H9 (cell line): ENCODE measurements around the gene CD48. TPM values are rescaled to one million over a fixed set of nuclear protein-coding genes. Genes with fewer than 3 reads are reported as not detected.

Source experiments
- DNase-seq: peaks from one replicate; pipeline ENCODE4 v3.0.0-alpha.2; 2017
- H2AFZ ChIP-seq: one replicate; pipeline ENCODE4 v1.6.1; 2013; ENCODE audit warnings: mild to moderate bottlenecking, low read length, control low read depth, moderate library complexity
- H2AK5ac ChIP-seq: 2 replicates; pipeline ENCODE4 v1.6.1; 2013; ENCODE audit warnings: low read length, control low read depth, mixed read lengths; ENCODE audit not compliant: insufficient read length
- H2BK120ac ChIP-seq: one replicate; pipeline ENCODE4 v1.6.1; 2013; ENCODE audit warnings: low read depth, mild to moderate bottlenecking, low read length, control low read depth, inconsistent platforms; ENCODE audit not compliant: poor library complexity, severe bottlenecking
- H2BK12ac ChIP-seq: 2 replicates; pipeline ENCODE4 v1.6.1; 2013; ENCODE audit warnings: low read length, control low read depth, mixed read lengths, low read depth; ENCODE audit not compliant: insufficient read length
- H2BK15ac ChIP-seq: 2 replicates; pipeline ENCODE4 v1.6.1; 2013; ENCODE audit warnings: low read depth, low read length, control low read depth
- H2BK20ac ChIP-seq: one replicate; pipeline ENCODE4 v1.6.1; 2013; ENCODE audit warnings: low read depth, mild to moderate bottlenecking, low read length, control low read depth, inconsistent platforms; ENCODE audit not compliant: poor library complexity, severe bottlenecking
- H2BK5ac ChIP-seq: 2 replicates; pipeline ENCODE4 v1.6.1; 2013; ENCODE audit warnings: low read length, control low read depth, mixed read lengths; ENCODE audit not compliant: insufficient read length
- H3K14ac ChIP-seq: 2 replicates; pipeline ENCODE4 v1.6.1; 2013; ENCODE audit warnings: low read length, control low read depth; ENCODE audit not compliant: insufficient read depth
- H3K18ac ChIP-seq: 2 replicates; pipeline ENCODE4 v1.6.1; 2013; ENCODE audit warnings: low read depth, mild to moderate bottlenecking, mixed read lengths, low read length, control low read depth; ENCODE audit not compliant: insufficient read length
- H3K23ac ChIP-seq: 2 replicates; pipeline ENCODE4 v1.6.1; 2013; ENCODE audit warnings: low read length, control low read depth, mixed read lengths, low read depth; ENCODE audit not compliant: insufficient read length
- H3K23me2 ChIP-seq: 2 replicates; pipeline ENCODE4 v1.6.1; 2013; ENCODE audit warnings: low read depth, mild to moderate bottlenecking, mixed read lengths, low read length, control low read depth; ENCODE audit not compliant: insufficient read length, poor library complexity, severe bottlenecking
- H3K27ac ChIP-seq: 2 replicates; pipeline ENCODE4 v1.5.1; 2013; ENCODE audit warnings: low read length, control low read depth, mixed read lengths, low read depth; ENCODE audit not compliant: insufficient read length
- H3K27me3 ChIP-seq: 2 replicates; pipeline ENCODE4 v1.6.1; 2013; ENCODE audit warnings: low read length, control low read depth, inconsistent platforms; ENCODE audit not compliant: insufficient read depth
- H3K4ac ChIP-seq: 2 replicates; pipeline ENCODE4 v1.6.1; 2013; ENCODE audit warnings: low read depth, mild to moderate bottlenecking, control low read depth, inconsistent platforms, low read length, moderate library complexity
- H3K4me1 ChIP-seq: 2 replicates; pipeline ENCODE4 v1.6.1; 2013; ENCODE audit warnings: low read length, control low read depth, inconsistent platforms; ENCODE audit not compliant: insufficient read depth
- H3K4me2 ChIP-seq: 2 replicates; pipeline ENCODE4 v1.6.1; 2013; ENCODE audit warnings: low read length, control low read depth, mixed read lengths; ENCODE audit not compliant: insufficient read length, insufficient read depth
- H3K56ac ChIP-seq: 2 replicates; pipeline ENCODE4 v1.6.1; 2013; ENCODE audit warnings: low read depth, mild to moderate bottlenecking, mixed read lengths, low read length, control low read depth; ENCODE audit not compliant: insufficient read length
- H3K79me1 ChIP-seq: 2 replicates; pipeline ENCODE4 v1.6.1; 2013; ENCODE audit warnings: low read depth, mild to moderate bottlenecking, moderate library complexity, low read length, control low read depth, inconsistent platforms; ENCODE audit not compliant: insufficient read depth, poor library complexity, severe bottlenecking
- H3K79me2 ChIP-seq: 2 replicates; pipeline ENCODE4 v1.6.1; 2013; ENCODE audit warnings: low read length, control low read depth, inconsistent platforms; ENCODE audit not compliant: insufficient read depth
- H3K9ac ChIP-seq: 2 replicates; pipeline ENCODE4 v1.6.1; 2013; ENCODE audit warnings: low read length, control low read depth, mixed read lengths; ENCODE audit not compliant: insufficient read length; ENCODE audit errors: extremely low read depth
- H3K9me3 ChIP-seq: one replicate; pipeline ENCODE4 v1.6.1; 2013; ENCODE audit warnings: low read depth, low read length, inconsistent platforms; ENCODE audit not compliant: control insufficient read depth
- H3T11ph ChIP-seq: one replicate; pipeline ENCODE4 v1.6.1; 2013; ENCODE audit warnings: mild to moderate bottlenecking, low read length, control low read depth, inconsistent platforms
- H4K20me1 ChIP-seq: one replicate; pipeline ENCODE4 v1.6.1; 2013; ENCODE audit not compliant: control insufficient read depth, insufficient read length, insufficient read depth
- H4K5ac ChIP-seq: 2 replicates; pipeline ENCODE4 v1.6.1; 2013; ENCODE audit warnings: low read depth, mild to moderate bottlenecking, mixed read lengths, low read length, control low read depth; ENCODE audit not compliant: insufficient read length
- H4K8ac ChIP-seq: replicated peaks from 2 replicates; pipeline ENCODE4 v1.6.1; 2013; ENCODE audit warnings: low read length, control low read depth, mixed read lengths, low read depth; ENCODE audit not compliant: insufficient read length
- H4K91ac ChIP-seq: 2 replicates; pipeline ENCODE4 v1.6.1; 2013; ENCODE audit warnings: low read depth, mild to moderate bottlenecking, moderate library complexity, mixed read lengths, low read length, control low read depth; ENCODE audit not compliant: insufficient read length
- H3K27ac Mint-ChIP-seq, 3 experiments: 2 replicates in 2 of 3; 3 replicates in 1 of 3; pipeline ENCODE4 v1.8.0; 2020 to 2021; ENCODE audit warnings: mixed read lengths in 3 of 3, mild to moderate bottlenecking in 1 of 3, moderate library complexity in 1 of 3
- H3K27me3 Mint-ChIP-seq: 2 replicates; pipeline ENCODE4 v1.8.0; 2021; ENCODE audit warnings: low read depth, mild to moderate bottlenecking, moderate library complexity, mixed read lengths
- H3K36me3 Mint-ChIP-seq, 3 experiments: 2 replicates in 2 of 3; 3 replicates in 1 of 3; pipeline ENCODE4 v1.8.0; 2020 to 2021; ENCODE audit warnings: low read depth in 3 of 3, mixed read lengths in 3 of 3; ENCODE audit not compliant: insufficient read depth in 1 of 3
- H3K4me1 Mint-ChIP-seq, 2 experiments: 2 replicates each; pipeline ENCODE4 v1.8.0; 2020; ENCODE audit warnings: mixed read lengths in 2 of 2
- H3K4me3 Mint-ChIP-seq, 2 experiments: 2 replicates in 1 of 2; 3 replicates in 1 of 2; pipeline ENCODE4 v1.8.0; 2020 to 2021; ENCODE audit warnings: mild to moderate bottlenecking in 2 of 2, mixed read lengths in 2 of 2, moderate library complexity in 1 of 2
- H3K9me3 Mint-ChIP-seq, 2 experiments: 2 replicates in 1 of 2; 3 replicates in 1 of 2; pipeline ENCODE4 v1.8.0; 2020; ENCODE audit warnings: mild to moderate bottlenecking in 2 of 2, mixed read lengths in 2 of 2, moderate library complexity in 1 of 2
- CTCF ChIP-seq: fragments of 200-600 bp; sonication (generic); conservative IDR thresholded peaks from 3 replicates; pipeline ENCODE4 v1.8.0; 2021; ENCODE audit warnings: antibody characterized with exemption, mild to moderate bottlenecking
- WGBS: extraction: QIAGEN DNeasy Blood & Tissue Kit; methylation state at CpG from one replicate; pipeline ENCODE4 v1.1.7; 2013; ENCODE audit warnings: missing lambda C conversion rate, low lambda C conversion rate, mixed read lengths; ENCODE audit not compliant: insufficient read length; ENCODE audit errors: extremely low coverage; 5-methylcytosine and 5-hydroxymethylcytosine counted together
- total RNA-seq: library from RNA; stranded (reverse); gene quantifications from 2 replicates; pipeline ENCODE4 v1.2.1, GENCODE V29; 2021

Gene CD48
- total RNA-seq, 1 experiment from 2014 or later, result not detected

GRCh38 chr1:160755911-160756848 lies 44.6 kb upstream of the CD48 start:
- Histone ChIP-seq H3K18ac (no peak overlapping the region), H4K8ac (no peak overlapping the region), H3K9me3 (no peaks in the 10 kb centered on the region), H2AFZ (no peak overlapping the region), H3K23ac (no peak overlapping the region), H2BK15ac (no peak overlapping the region), H3K79me2 (no peaks in the 10 kb centered on the region), H3T11ph (no peak overlapping the region), H4K5ac (no peak overlapping the region), H3K14ac (no peak overlapping the region), H3K4ac (no peak overlapping the region), H3K4me2 (no peak overlapping the region), H4K91ac (no peak overlapping the region), H3K9ac (no peak overlapping the region), H3K27ac (no peak overlapping the region), H2BK5ac (no peak overlapping the region), H4K20me1 (no peaks in the 10 kb centered on the region), H3K56ac (no peak overlapping the region), H3K79me1 (no peaks in the 10 kb centered on the region), H2BK12ac (no peak overlapping the region), H3K4me1 (no peaks in the 10 kb centered on the region), H2BK20ac (no peak overlapping the region), H2BK120ac (no peak overlapping the region), H2AK5ac (no peak overlapping the region), H3K23me2 (no peaks in the 10 kb centered on the region), H3K27me3 (no peaks in the 10 kb centered on the region)
- Mint-ChIP-seq H3K27ac (no peak overlapping the region; a peak in 1 of 7 replicates), H3K36me3 (no peaks in the 10 kb centered on the region), H3K27me3 (peaks cover 3% of the 10 kb centered on the region; the same call in 1 of the 2 replicates), H3K4me3 (no peak overlapping the region), H3K9me3 (no peaks in the 10 kb centered on the region), H3K4me1 (no peaks in the 10 kb centered on the region)
- TF ChIP-seq CTCF, result no peak
- no CpG with 5 or more reads among the region's 5 CpGs for WGBS
- no peak for DNase-seq
